Kidney epithelial cell (primary cell): Measurements from ENCODE around the gene POLK. TPM values are rescaled to one million over a fixed set of nuclear protein-coding genes. Genes with fewer than 3 reads are reported as not detected.

Experiments
- DNase-seq: peaks from one replicate; pipeline ENCODE4 v3.0.0-alpha.2; 2010; ENCODE audit warnings: low read depth
- H3K27me3 ChIP-seq: 2 replicates; pipeline ENCODE4 v1.6.0; 2011; ENCODE audit warnings: low read length; ENCODE audit not compliant: control insufficient read depth, insufficient read depth
- H3K36me3 ChIP-seq: 2 replicates; pipeline ENCODE4 v1.5.1; 2011; ENCODE audit warnings: low read length; ENCODE audit not compliant: control insufficient read depth, insufficient read depth
- H3K4me3 ChIP-seq: 2 replicates; pipeline ENCODE4 v1.5.1; 2011; ENCODE audit warnings: low read depth, mild to moderate bottlenecking, control low read depth, low read length
- CTCF ChIP-seq: IDR thresholded peaks from 2 replicates; pipeline ENCODE4 v1.5.1; 2011; ENCODE audit warnings: mild to moderate bottlenecking, moderate library complexity, low read length, control low read depth, inconsistent platforms; ENCODE audit not compliant: insufficient read depth, poor library complexity, severe bottlenecking
- total RNA-seq: library from RNA; depleted of rRNA; stranded (reverse); fragments of >200 nt; gene quantifications from 2 replicates; pipeline ENCODE4 v1.2.3, GENCODE V29; 2015

The POLK gene
- total RNA-seq, 1 donor from 2014 or later, result 18.6 TPM

DNA sequence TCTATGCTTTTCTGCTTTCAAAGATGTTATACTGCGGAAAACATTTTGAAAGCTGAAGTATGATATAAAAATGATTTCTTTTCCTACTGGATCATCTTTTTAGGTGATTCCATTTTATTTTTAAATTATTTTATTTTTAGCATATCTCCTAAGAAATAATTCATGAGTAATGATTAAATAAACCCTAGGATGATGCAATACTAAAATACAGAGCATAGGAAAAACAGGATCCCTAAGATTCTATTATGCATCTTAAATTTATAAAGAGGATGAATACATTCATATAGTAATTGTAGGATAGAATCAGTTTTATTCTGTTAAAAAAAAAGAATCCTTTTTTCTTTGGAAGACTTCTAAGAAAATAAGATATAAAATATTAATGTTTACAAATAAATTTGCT, 10.9 kb downstream of the POLK start:
- H3K4me3 ChIP-seq, result no peak overlapping the region
- no peaks in the 10 kb centered on the region for H3K27me3 ChIP-seq
- DNase-seq, result no peak
- H3K36me3 ChIP-seq, result no peaks in the 10 kb centered on the region
- no peak for TF ChIP-seq CTCF

GRCh38 chr5:75523275-75523674, 11.6 kb downstream of the POLK start:
- TF ChIP-seq CTCF, result no peak
- no peaks in the 10 kb centered on the region for H3K27me3 ChIP-seq
- no peaks in the 10 kb centered on the region for H3K36me3 ChIP-seq
- no peak overlapping the region for H3K4me3 ChIP-seq
- no peak for DNase-seq

- H3K36me3 ChIP-seq, result no peaks in the 10 kb centered on the region
- H3K27me3 ChIP-seq, result no peaks in the 10 kb centered on the region
- DNase-seq, result no peak
- H3K4me3 ChIP-seq, result no peak overlapping the region
- no peak for TF ChIP-seq CTCF
Observed at GRCh38 chr5:75524071-75524470, 12.4 kb downstream of the POLK start.

GRCh38 chr5:75524591-75524990, 12.9 kb downstream of the POLK start:
- Histone ChIP-seq H3K4me3 (no peak overlapping the region), H3K36me3 (no peaks in the 10 kb centered on the region), H3K27me3 (no peaks in the 10 kb centered on the region)
- DNase-seq, result no peak
- TF ChIP-seq CTCF, result no peak

GRCh38 chr5:75525344-75525743, 13.7 kb downstream of the POLK start:
- Histone ChIP-seq H3K27me3 (no peaks in the 10 kb centered on the region), H3K4me3 (no peak overlapping the region), H3K36me3 (no peaks in the 10 kb centered on the region)
- no peak for TF ChIP-seq CTCF
- no peak for DNase-seq

DNA sequence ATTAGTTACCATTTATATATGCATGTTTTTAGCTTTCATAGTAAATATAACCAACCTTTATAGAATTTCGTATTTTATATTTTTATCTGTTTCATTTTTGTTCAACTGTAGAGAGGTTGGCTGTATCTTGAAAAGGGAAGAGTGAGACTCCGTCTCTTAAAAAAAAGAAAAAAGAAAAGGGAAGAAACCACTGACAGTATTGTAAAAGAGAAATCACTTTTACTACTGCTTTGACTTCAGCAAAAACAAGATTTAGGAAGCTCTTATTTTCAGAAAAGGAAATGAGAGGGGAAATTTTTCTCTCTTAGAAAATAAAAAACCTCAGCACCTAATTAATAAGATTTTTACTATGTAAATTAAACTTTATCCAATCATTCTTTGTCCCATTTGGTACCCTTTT, 14.4 kb downstream of the POLK start:
- no peak for TF ChIP-seq CTCF
- DNase-seq, result no peak
- Histone ChIP-seq H3K4me3 (no peak overlapping the region), H3K27me3 (no peaks in the 10 kb centered on the region), H3K36me3 (no peaks in the 10 kb centered on the region)
